B cell (primary cell): ENCODE measurements around the gene SLC25A39. TPM values are rescaled to one million over a fixed set of nuclear protein-coding genes. Genes with fewer than 3 reads are reported as not detected.

ENCODE experiments used
- ATAC-seq: fragments of 200-7000 bp; cut with Tn5 transposase; one replicate; pipeline ENCODE4 v1.10.0; 2021; ENCODE audit warnings: low read depth, mild to moderate bottlenecking, moderate number of reproducible peaks, moderate library complexity
- CTCF ChIA-PET: fragments of 350-600 bp; sonication (Branson Sonifier 250); formaldehyde crosslinking; loops from one replicate; lab custom pipeline; 2021; ENCODE audit warnings: antibody characterized with exemption, inconsistent platforms; lab: Charles Lee
- POLR2A ChIA-PET: fragments of 350-600 bp; sonication (Branson Sonifier 250); formaldehyde crosslinking; loops from one replicate; lab custom pipeline; 2021; ENCODE audit warnings: antibody characterized with exemption; lab: Charles Lee
- DNase-seq: peaks from one replicate; pipeline ENCODE4 v3.0.0; 2013
- H2AFZ ChIP-seq: 2 replicates; pipeline ENCODE4 v1.6.1; 2012; ENCODE audit warnings: mild to moderate bottlenecking, low read depth, low read length; ENCODE audit not compliant: insufficient read depth, poor library complexity, severe bottlenecking
- H3K27ac ChIP-seq, 2 donors: 1 replicate in 1 of 2; 2 replicates in 1 of 2; pipeline ENCODE4 v1.5.1; 2012 to 2013; ENCODE audit warnings: low read length in 2 of 2, mild to moderate bottlenecking in 2 of 2, moderate library complexity in 1 of 2
- H3K27me3 ChIP-seq, 4 experiments: fragments of 200-600 bp in 1 of 4; sonication (generic) in 1 of 4; replicated peaks in 1 of 4; 1 replicate in 2 of 4; 2 replicates in 2 of 4; pipeline versions ENCODE4 v1.6.1 to v1.7.0; 2013 to 2016; ENCODE audit warnings: low read length in 3 of 4, mild to moderate bottlenecking in 2 of 4, mixed read lengths in 1 of 4, moderate library complexity in 1 of 4; ENCODE audit not compliant: insufficient read depth in 4 of 4, control insufficient read depth in 3 of 4; ENCODE audit errors: control extremely low read depth in 1 of 4
- H3K36me3 ChIP-seq, 2 experiments: replicated peaks in 1 of 2; 1 replicate in 1 of 2; 2 replicates in 1 of 2; pipeline versions ENCODE4 v1.6.1 to v1.7.1; 2013; ENCODE audit warnings: low read length in 1 of 2; ENCODE audit not compliant: insufficient read depth in 2 of 2, control insufficient read depth in 1 of 2; ENCODE audit errors: control extremely low read depth in 1 of 2, extremely low read depth in 1 of 2
- H3K4me1 ChIP-seq, 2 donors: fragments of 200-600 bp in 1 of 2; sonication (generic) in 1 of 2; 1 replicate in 1 of 2; 2 replicates in 1 of 2; pipeline versions ENCODE4 v1.5.1 to v1.6.1; 2013 to 2017; ENCODE audit warnings: low read length in 2 of 2; ENCODE audit not compliant: control insufficient read depth in 2 of 2, insufficient read depth in 2 of 2
- H3K4me2 ChIP-seq: replicated peaks from 2 replicates; pipeline ENCODE3; 2012; ENCODE audit warnings: mild to moderate bottlenecking, low read depth, low read length; ENCODE audit not compliant: poor library complexity, severe bottlenecking
- H3K4me3 ChIP-seq, 5 experiments: fragments of 200-600 bp in 1 of 5; sonication (generic) in 1 of 5; 1 replicate in 3 of 5; 2 replicates in 2 of 5; pipeline versions ENCODE4 v1.5.1 to v1.7.0; 2011 to 2016; ENCODE audit warnings: low read length in 4 of 5, mild to moderate bottlenecking in 4 of 5, low read depth in 2 of 5, control low read depth in 1 of 5, moderate library complexity in 1 of 5; ENCODE audit not compliant: insufficient read depth in 1 of 5; ENCODE audit errors: control extremely low read depth in 1 of 5, extremely low read depth in 1 of 5
- H3K79me2 ChIP-seq: fragments of 200-600 bp; sonication (generic); one replicate; pipeline ENCODE4 v1.6.0; 2016; ENCODE audit warnings: low read length; ENCODE audit not compliant: control insufficient read depth, insufficient read depth
- H3K9ac ChIP-seq: fragments of 200-600 bp; sonication (generic); 2 replicates; pipeline ENCODE4 v1.6.1; 2017; ENCODE audit warnings: mild to moderate bottlenecking, low read length, moderate library complexity
- H3K9me3 ChIP-seq, 3 donors: one replicate each; pipeline versions ENCODE4 v1.6.1 to v1.7.1; 2013; ENCODE audit warnings: low read length in 2 of 3; ENCODE audit not compliant: control insufficient read depth in 2 of 3, insufficient read depth in 1 of 3; ENCODE audit errors: control extremely low read depth in 1 of 3
- H4K20me1 ChIP-seq: 2 replicates; pipeline ENCODE4 v1.6.0; 2012; ENCODE audit warnings: mild to moderate bottlenecking, low read length; ENCODE audit not compliant: insufficient read depth, control insufficient read depth, poor library complexity, severe bottlenecking
- H3K27ac Mint-ChIP-seq: one replicate; pipeline ENCODE4 v1.8.0; 2021; ENCODE audit warnings: mixed read lengths
- H3K27me3 Mint-ChIP-seq: one replicate; pipeline ENCODE4 v1.8.0; 2021; ENCODE audit warnings: mixed read lengths
- H3K4me1 Mint-ChIP-seq: one replicate; pipeline ENCODE4 v1.8.0; 2021; ENCODE audit warnings: mixed read lengths
- H3K4me3 Mint-ChIP-seq: one replicate; pipeline ENCODE4 v1.8.0; 2021; ENCODE audit warnings: mixed read lengths
- H3K9me3 Mint-ChIP-seq: one replicate; pipeline ENCODE4 v1.8.0; 2022; ENCODE audit warnings: mixed read lengths; ENCODE audit not compliant: insufficient read depth
- EZH2 ChIP-seq: IDR thresholded peaks from 2 replicates; pipeline ENCODE4 v1.6.1; 2012; ENCODE audit warnings: borderline replicate concordance, low read depth, mild to moderate bottlenecking, moderate library complexity, low read length; ENCODE audit not compliant: insufficient read depth, poor library complexity, severe bottlenecking
- WGBS: methylation state at CpG from one replicate; pipeline ENCODE4 v1.1.5; 2013; ENCODE audit warnings: missing lambda C conversion rate; ENCODE audit not compliant: insufficient coverage; 5-methylcytosine and 5-hydroxymethylcytosine counted together
- intact Hi-C: fragments of 100-400 bp; cut with micrococcal nuclease; formaldehyde crosslinking; loops from one replicate; pipeline ENCODE4 v1.10.0; 2022
- polyA plus RNA-seq: library from polyadenylated mRNA; depleted of rRNA; stranded (reverse); fragments of >200 nt; gene quantifications from 2 replicates; pipeline ENCODE4 v1.2.3, GENCODE V29; 2012
- total RNA-seq, 2 donors: library from RNA; stranded (reverse); fragments of 120-200 nt in 1 of 2; gene quantifications; 1 replicate in 1 of 2; 2 replicates in 1 of 2; pipeline versions ENCODE4 v1.2.3 to v1.2.4, GENCODE V29; 2013 to 2022
- TF ChIP-seq, protein P1 (sequence below): fragments of 200-600 bp; IDR thresholded peaks from one replicate; pipeline ENCODE4 v1.8.0; 2022; ENCODE audit warnings: antibody characterized with exemption, mild to moderate bottlenecking

SLC25A39 gene
- total and polyA plus RNA-seq, 2 donors (not counting 1 experiment from before 2014, with no cell fraction given), result 88.4 to 160 TPM

DNA sequence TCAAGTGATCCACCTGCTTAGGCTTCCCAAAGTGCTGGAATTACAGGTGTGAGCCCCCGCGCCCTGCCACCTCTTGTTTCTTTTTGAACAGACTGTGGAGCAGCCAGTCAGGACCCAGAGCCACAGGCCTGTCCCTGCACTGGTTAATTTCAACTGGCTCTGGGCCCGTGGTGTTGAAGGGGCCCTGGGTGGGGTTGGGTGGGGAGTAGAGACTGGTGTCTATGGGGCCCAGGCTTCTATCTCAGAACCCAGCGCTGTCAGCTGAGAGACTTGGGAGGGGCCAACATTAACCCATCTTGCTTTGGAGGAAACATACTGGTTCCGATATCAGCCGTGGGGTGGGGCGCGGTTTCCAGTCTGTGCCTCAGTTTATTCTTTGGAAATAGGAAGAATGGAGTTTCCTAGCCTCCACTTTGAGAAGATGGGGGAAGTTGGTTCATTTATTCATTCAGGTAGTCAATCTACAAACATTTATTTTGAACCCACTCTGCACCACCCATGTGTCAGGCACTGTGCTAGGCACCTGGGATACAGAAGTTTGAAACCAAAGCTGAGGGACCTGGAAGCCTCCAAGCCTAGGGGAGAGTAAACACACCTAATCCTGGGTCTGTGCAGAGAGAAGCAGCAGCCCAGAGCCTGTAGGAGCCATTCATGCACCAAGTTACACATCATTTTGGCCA is 41.1 kb downstream of the SLC25A39 start:
- intact Hi-C loops, result no loop called here

DNA sequence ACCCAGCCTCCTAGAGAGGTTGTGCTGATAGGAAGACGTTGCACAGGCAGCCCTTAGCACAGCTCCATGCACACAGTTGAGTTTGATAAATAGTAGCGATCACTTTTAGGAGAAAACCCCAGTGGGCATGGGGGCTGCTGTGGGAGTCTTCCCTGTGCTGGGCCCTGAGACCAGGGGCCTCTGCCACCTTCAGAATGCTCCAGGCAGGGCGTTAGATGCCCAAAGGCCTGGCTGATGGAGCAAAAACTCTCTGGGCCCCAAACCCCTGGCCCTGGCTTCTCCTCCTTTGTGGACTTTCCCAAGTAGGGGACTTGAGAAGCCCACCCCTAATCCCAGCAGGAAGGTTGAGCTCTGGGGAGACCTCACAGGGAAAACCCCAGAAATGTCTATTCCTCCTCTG is 42.4 kb downstream of the SLC25A39 start:
- CTCF ChIA-PET, result interaction anchor here (0.7 kb wide), 1 partner anchor 338 kb away, joined by 3 read pairs; no protein-coding TSS in a partner anchor
- POLR2A ChIA-PET, result no interaction called here
- 67% methylated on average over 2 of the region's 3 CpGs for WGBS
- Histone ChIP-seq H3K4me1 (peaks cover 10 to 11% of the 10 kb centered on the region in 2 donors), H2AFZ (no peak overlapping the region), H3K9me3 (no peaks in the 10 kb centered on the region), H3K4me3 (no peak overlapping the region), H3K9ac (no peak overlapping the region), H3K27me3 (peaks cover 0 to 11% (median 1%) of the 10 kb centered on the region in 4 experiments), H3K27ac (no peak overlapping the region), H3K4me2 (no peak overlapping the region), H3K79me2 (no peaks in the 10 kb centered on the region), H4K20me1 (no peaks in the 10 kb centered on the region), H3K36me3 (no peaks in the 10 kb centered on the region)
- H3K4me1 Mint-ChIP-seq, result peaks cover 10% of the 10 kb centered on the region
- H3K27ac Mint-ChIP-seq, result no peak overlapping the region
- no peaks in the 10 kb centered on the region for H3K9me3 Mint-ChIP-seq
- H3K27me3 Mint-ChIP-seq, result peaks cover 6% of the 10 kb centered on the region
- ATAC-seq (no peak), DNase-seq (no peak)
- TF ChIP-seq, protein P1, sequence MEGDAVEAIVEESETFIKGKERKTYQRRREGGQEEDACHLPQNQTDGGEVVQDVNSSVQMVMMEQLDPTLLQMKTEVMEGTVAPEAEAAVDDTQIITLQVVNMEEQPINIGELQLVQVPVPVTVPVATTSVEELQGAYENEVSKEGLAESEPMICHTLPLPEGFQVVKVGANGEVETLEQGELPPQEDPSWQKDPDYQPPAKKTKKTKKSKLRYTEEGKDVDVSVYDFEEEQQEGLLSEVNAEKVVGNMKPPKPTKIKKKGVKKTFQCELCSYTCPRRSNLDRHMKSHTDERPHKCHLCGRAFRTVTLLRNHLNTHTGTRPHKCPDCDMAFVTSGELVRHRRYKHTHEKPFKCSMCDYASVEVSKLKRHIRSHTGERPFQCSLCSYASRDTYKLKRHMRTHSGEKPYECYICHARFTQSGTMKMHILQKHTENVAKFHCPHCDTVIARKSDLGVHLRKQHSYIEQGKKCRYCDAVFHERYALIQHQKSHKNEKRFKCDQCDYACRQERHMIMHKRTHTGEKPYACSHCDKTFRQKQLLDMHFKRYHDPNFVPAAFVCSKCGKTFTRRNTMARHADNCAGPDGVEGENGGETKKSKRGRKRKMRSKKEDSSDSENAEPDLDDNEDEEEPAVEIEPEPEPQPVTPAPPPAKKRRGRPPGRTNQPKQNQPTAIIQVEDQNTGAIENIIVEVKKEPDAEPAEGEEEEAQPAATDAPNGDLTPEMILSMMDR, result no peak
- TF ChIP-seq EZH2, result no peak
- intact Hi-C loops, result no loop called here
- H3K4me3 Mint-ChIP-seq, result no peak overlapping the region

More for the DNA sequence above, 41.1 kb downstream of the SLC25A39 start:
- Mint-ChIP-seq H3K4me3 (no peak overlapping the region), H3K9me3 (no peaks in the 10 kb centered on the region), H3K4me1 (peaks cover 10% of the 10 kb centered on the region), H3K27ac (no peak overlapping the region), H3K27me3 (peaks cover 11% of the 10 kb centered on the region)
- Histone ChIP-seq H3K9me3 (no peaks in the 10 kb centered on the region), H3K4me3 (no peak overlapping the region), H2AFZ (no peak overlapping the region), H3K27me3 (peaks cover 0 to 14% (median 0%) of the 10 kb centered on the region in 4 experiments), H3K79me2 (no peaks in the 10 kb centered on the region), H4K20me1 (no peaks in the 10 kb centered on the region), H3K4me1 (peaks cover 10 to 11% of the 10 kb centered on the region in 2 donors), H3K4me2 (no peak overlapping the region), H3K27ac (no peak overlapping the region), H3K36me3 (no peaks in the 10 kb centered on the region), H3K9ac (no peak overlapping the region)
- ChIA-PET POLR2A (no interaction called here), CTCF (interaction anchor here (0.6 kb wide), 1 partner anchor 178 kb away, joined by 3 read pairs; no protein-coding TSS in a partner anchor)
- TF ChIP-seq, protein P1, result no peak
- no peak for TF ChIP-seq EZH2
- ATAC-seq (no peak), DNase-seq (no peak)
- WGBS, result 79% methylated on average over 4 of the region's 8 CpGs
